T-helper 17 cell (primary cell): Measurements from ENCODE around the gene ANKRD18A. TPM values are rescaled to one million over a fixed set of nuclear protein-coding genes. Genes with fewer than 3 reads are reported as not detected.
"Not testable (repeated sequence)": the region's sequence is repeated elsewhere in the genome, so short reads cannot be mapped to it uniquely, and the experiment has no call there.

Experiments
- ATAC-seq: fragments of 150-1000 bp; cut with Tn5 transposase; 2 replicates; pipeline ENCODE4 v1.10.0; 2021; ENCODE audit warnings: mild to moderate bottlenecking, moderate library complexity
- DNase-seq, 3 donors: peaks; one replicate each; pipeline versions ENCODE4 v3.0.0 to v3.0.0-alpha.2; 2020 to 2021
- H3K9me3 ChIP-seq: one replicate; pipeline ENCODE4 v1.7.0; 2013; ENCODE audit warnings: low read length, mild to moderate bottlenecking; ENCODE audit not compliant: control insufficient read depth, poor library complexity, severe bottlenecking
- H3K27ac Mint-ChIP-seq: one replicate; pipeline ENCODE4 v1.8.0; 2022; ENCODE audit warnings: mild to moderate bottlenecking, moderate library complexity, mixed read lengths
- H3K27me3 Mint-ChIP-seq: one replicate; pipeline ENCODE4 v1.8.0; 2022; ENCODE audit warnings: mixed read lengths
- H3K36me3 Mint-ChIP-seq: one replicate; pipeline ENCODE4 v1.8.0; 2022; ENCODE audit warnings: low read depth, mixed read lengths
- H3K4me1 Mint-ChIP-seq: one replicate; pipeline ENCODE4 v1.8.0; 2022; ENCODE audit warnings: mild to moderate bottlenecking, mixed read lengths
- H3K4me3 Mint-ChIP-seq: one replicate; pipeline ENCODE4 v1.8.0; 2022; ENCODE audit warnings: mild to moderate bottlenecking, moderate library complexity, mixed read lengths
- total RNA-seq, 4 donors: library from RNA in 2 of 4; stranded (reverse) in 2 of 4; gene quantifications; one replicate each; pipeline ENCODE4 v1.2.3 and lab custom pipeline; 2022 to 2026

ANKRD18A gene
- total RNA-seq, 2 donors from 2014 or later = 21.0 to 22.3 TPM

- not testable (repeated sequence) for ATAC-seq, DNase-seq, H3K36me3 Mint-ChIP-seq, H3K27me3 Mint-ChIP-seq, H3K9me3 ChIP-seq
- Mint-ChIP-seq H3K4me3 (peak overlapping the region; percentile 55), H3K27ac (peak overlapping the region; percentile 69), H3K4me1 (peaks cover 15% of the 10 kb centered on the region)
These were observed 73.8 kb downstream of the ANKRD18A start for GRCh38 chr9:38546497-38547163.

- H3K27me3 Mint-ChIP-seq, DNase-seq, H3K9me3 ChIP-seq, H3K36me3 Mint-ChIP-seq, H3K4me1 Mint-ChIP-seq, H3K4me3 Mint-ChIP-seq, H3K27ac Mint-ChIP-seq, ATAC-seq: not testable (repeated sequence)
These were observed 79.9 kb downstream of the ANKRD18A start for GRCh38 chr9:38540535-38540934.

GRCh38 chr9:38529317-38529716 is 91.1 kb downstream of the ANKRD18A start:
- Mint-ChIP-seq H3K36me3 (peaks cover 3% of the 10 kb centered on the region), H3K4me3 (no peak overlapping the region), H3K4me1 (no peaks in the 10 kb centered on the region), H3K27ac (no peak overlapping the region), H3K27me3 (no peaks in the 10 kb centered on the region)
- no peaks in the 10 kb centered on the region for H3K9me3 ChIP-seq
- no peak for DNase-seq
- no peak for ATAC-seq

GRCh38 chr9:38527503-38527902 is 92.9 kb downstream of the ANKRD18A start:
- peaks cover 3% of the 10 kb centered on the region for H3K36me3 Mint-ChIP-seq
- H3K27me3 Mint-ChIP-seq = no peaks in the 10 kb centered on the region
- ATAC-seq = no peak
- DNase-seq = no peak
- H3K27ac Mint-ChIP-seq = no peak overlapping the region
- no peaks in the 10 kb centered on the region for H3K4me1 Mint-ChIP-seq
- H3K9me3 ChIP-seq = no peaks in the 10 kb centered on the region
- no peak overlapping the region for H3K4me3 Mint-ChIP-seq

GRCh38 chr9:38526591-38526990 is 93.8 kb downstream of the ANKRD18A start:
- Mint-ChIP-seq H3K27ac (no peak overlapping the region), H3K4me1 (peaks cover 4% of the 10 kb centered on the region), H3K36me3 (peaks cover 3% of the 10 kb centered on the region), H3K27me3 (no peaks in the 10 kb centered on the region), H3K4me3 (no peak overlapping the region)
- ATAC-seq = no peak
- no peaks in the 10 kb centered on the region for H3K9me3 ChIP-seq
- DNase-seq = no peak

- Mint-ChIP-seq H3K27ac (no peak overlapping the region), H3K27me3 (no peaks in the 10 kb centered on the region)
These were observed 97.3 kb downstream of the ANKRD18A start for GRCh38 chr9:38523121-38523520.

GRCh38 chr9:38521762-38522161 is 98.6 kb downstream of the ANKRD18A start:
- H3K27ac Mint-ChIP-seq = no peak overlapping the region
- H3K9me3 ChIP-seq = no peaks in the 10 kb centered on the region
- no peak for DNase-seq
- H3K4me3 Mint-ChIP-seq = no peak overlapping the region
- H3K27me3 Mint-ChIP-seq = no peaks in the 10 kb centered on the region
- H3K4me1 Mint-ChIP-seq = peaks cover 4% of the 10 kb centered on the region
- H3K36me3 Mint-ChIP-seq = no peaks in the 10 kb centered on the region
- ATAC-seq = no peak

More at GRCh38 chr9:38523121-38523520, 97.3 kb downstream of the ANKRD18A start:
- no peak overlapping the region for H3K4me3 Mint-ChIP-seq
- no peaks in the 10 kb centered on the region for H3K9me3 ChIP-seq
- DNase-seq = no peak
- H3K4me1 Mint-ChIP-seq = peaks cover 4% of the 10 kb centered on the region
- no peaks in the 10 kb centered on the region for H3K36me3 Mint-ChIP-seq
- no peak for ATAC-seq

Other genes with a start within 250 kb of the ANKRD18A start
- gene ALDH1B1, start 227.9 kb downstream of the ANKRD18A start, total RNA-seq = 1 to 10 TPM; 1.7 to 2.7 TPM
- not detected for gene IGFBPL1, start 196.1 kb downstream of the ANKRD18A start, total RNA-seq
- not detected for gene FAM240B, start 99.5 kb upstream of the ANKRD18A start, total RNA-seq